GM12878 (cell line): Measurements from ENCODE around the gene HNRNPLL. TPM values are rescaled to one million over a fixed set of nuclear protein-coding genes. Genes with fewer than 3 reads are reported as not detected.

Source experiments
- ATAC-seq: fragments of 200-7000 bp; cut with Tn5 transposase; 3 replicates; pipeline ENCODE4 v1.9.1; 2020; ENCODE audit warnings: mild to moderate bottlenecking, moderate library complexity
- BruUV-seq: library from RNA; stranded (reverse); fragments of 400-500 nt; replicated peaks from 2 replicates; lab custom pipeline; 2021; lab: Mats Ljungman, UMichigan
- CTCF ChIA-PET: fragments of 300-600 bp; sonication (Branson Sonifier 250); formaldehyde crosslinking; extraction: SDS; loops from one replicate; lab custom pipeline; 2021; ENCODE audit warnings: inconsistent platforms; lab: Yijun Ruan, JAX
- POLR2A ChIA-PET: fragments of 350-600 bp; formaldehyde crosslinking; extraction: SDS; loops from one replicate; lab custom pipeline; 2021; ENCODE audit warnings: inconsistent platforms; lab: Charles Lee
- RAD21 ChIA-PET: fragments of 300-600 bp; sonication (Branson Sonifier 250); formaldehyde crosslinking; loops from one replicate; lab custom pipeline; 2023; ENCODE audit warnings: antibody characterized with exemption; ENCODE audit not compliant: unreplicated experiment; lab: Charles Lee
- SMC1A ChIA-PET: fragments of 300-600 bp; sonication (Branson Sonifier 250); formaldehyde crosslinking; loops from one replicate; lab custom pipeline; 2023; ENCODE audit not compliant: unreplicated experiment, uncharacterized antibody; lab: Charles Lee
- DNase-seq: peaks from one replicate; pipeline ENCODE4 v3.0.0-alpha.2; 2011; ENCODE audit warnings: low read depth, low spot score
- FAIRE-seq: peaks from 3 replicates; lab custom pipeline; 2011; peaks lifted over from hg19 to GRCh38; lab: Jason Lieb, UNC
- H2AFZ ChIP-seq: 2 replicates; pipeline ENCODE4 v1.6.0; 2011; ENCODE audit warnings: low read depth, low read length, control low read depth; ENCODE audit not compliant: control insufficient read depth
- H3K27ac ChIP-seq: 2 replicates; pipeline ENCODE4 v1.5.1; 2011; ENCODE audit warnings: control low read depth; ENCODE audit not compliant: control insufficient read depth, insufficient read depth
- H3K27me3 ChIP-seq, 2 experiments: replicated peaks in 1 of 2; 2 replicates each; pipeline versions ENCODE4 v1.6.0 to v1.6.1; 2011; ENCODE audit warnings: low read length in 1 of 2; ENCODE audit not compliant: control insufficient read depth in 2 of 2, insufficient read depth in 2 of 2
- H3K36me3 ChIP-seq, 2 experiments: 2 replicates each; pipeline ENCODE4 v1.5.1; 2011; ENCODE audit warnings: low read length in 1 of 2; ENCODE audit not compliant: control insufficient read depth in 2 of 2, insufficient read depth in 2 of 2
- H3K4me1 ChIP-seq: 2 replicates; pipeline ENCODE4 v1.6.1; 2011; ENCODE audit warnings: mild to moderate bottlenecking, low read length, moderate library complexity, mixed read lengths; ENCODE audit not compliant: control insufficient read depth, insufficient read depth
- H3K4me2 ChIP-seq: 2 replicates; pipeline ENCODE4 v1.6.0; 2011; ENCODE audit warnings: control low read depth; ENCODE audit not compliant: control insufficient read depth, insufficient read depth
- H3K4me3 ChIP-seq: fragments of 200-600 bp; sonication (generic); 2 replicates; pipeline ENCODE4 v1.5.1; 2016
- H3K79me2 ChIP-seq: 2 replicates; pipeline ENCODE4 v1.6.0; 2011; ENCODE audit warnings: low read length; ENCODE audit not compliant: control insufficient read depth, insufficient read depth
- H3K9ac ChIP-seq: 2 replicates; pipeline ENCODE4 v1.8.0; 2011; ENCODE audit warnings: low read length, control low read depth, mixed read lengths; ENCODE audit not compliant: control insufficient read depth, insufficient read depth
- H3K9me3 ChIP-seq: replicated peaks from 3 replicates; pipeline ENCODE4 v1.5.1; 2011; ENCODE audit warnings: mild to moderate bottlenecking, low read length; ENCODE audit not compliant: control insufficient read depth, insufficient read depth
- H4K20me1 ChIP-seq: 2 replicates; pipeline ENCODE4 v1.6.0; 2011; ENCODE audit not compliant: control insufficient read depth, insufficient read depth
- HDGF ChIP-seq: fragments of 450-650 bp; IDR thresholded peaks from 2 replicates; pipeline ENCODE4 v1.6.1; 2016; ENCODE audit warnings: antibody characterized with exemption
- JUND ChIP-seq: IDR thresholded peaks from 2 replicates; pipeline ENCODE4 v1.6.1; 2012; ENCODE audit warnings: low read depth, mild to moderate bottlenecking, low read length, improper control_type of control experiment, moderate library complexity
- MYC ChIP-seq: IDR thresholded peaks from 2 replicates; pipeline ENCODE4 v1.6.1; 2011; ENCODE audit warnings: mild to moderate bottlenecking, low read length, moderate library complexity, inconsistent platforms; ENCODE audit not compliant: insufficient read depth, insufficient replicate concordance, insufficient read length, severe bottlenecking
- NR2C2 ChIP-seq: IDR thresholded peaks from 2 replicates; pipeline ENCODE4 v1.6.1; 2011; ENCODE audit warnings: borderline replicate concordance, low read depth; ENCODE audit not compliant: control insufficient read depth, insufficient read length
- POLR2AphosphoS5 ChIP-seq: IDR thresholded peaks from 2 replicates; pipeline ENCODE4 v1.6.1; 2011; ENCODE audit warnings: mild to moderate bottlenecking, low read length, inconsistent platforms
- SKIL ChIP-seq: fragments of 450-650 bp; IDR thresholded peaks from 2 replicates; pipeline ENCODE4 v1.6.1; 2017; ENCODE audit warnings: mild to moderate bottlenecking, low read depth, inconsistent platforms; ENCODE audit not compliant: poor library complexity, severe bottlenecking
- SREBF1 ChIP-seq: IDR thresholded peaks from 2 replicates; pipeline ENCODE4 v1.6.1; 2012; ENCODE audit warnings: mild to moderate bottlenecking, low read length
- SREBF2 ChIP-seq: IDR thresholded peaks from 2 replicates; pipeline ENCODE4 v1.6.1; 2012; ENCODE audit warnings: mild to moderate bottlenecking, low read length
- SUZ12 ChIP-seq: fragments of 200-600 bp; sonication (generic); IDR thresholded peaks from one replicate; pipeline ENCODE4 v1.6.1; 2018; ENCODE audit warnings: antibody characterized with exemption, mild to moderate bottlenecking; ENCODE audit not compliant: unreplicated experiment
- TCF3 ChIP-seq: IDR thresholded peaks from 2 replicates; pipeline ENCODE4 v1.6.1; 2012; ENCODE audit warnings: low read depth, mild to moderate bottlenecking, low read length, borderline replicate concordance; ENCODE audit not compliant: insufficient read depth
- ZZZ3 ChIP-seq: IDR thresholded peaks from 2 replicates; pipeline ENCODE4 v1.6.1; 2011; ENCODE audit warnings: low read depth; ENCODE audit not compliant: control insufficient read depth, insufficient read length
- WGBS: methylation state at CpG from one replicate; pipeline ENCODE4 v1.1.6; 2016; ENCODE audit warnings: low lambda C conversion rate; ENCODE audit not compliant: insufficient replicate concordance, insufficient coverage; ENCODE audit errors: missing lambda C conversion rate; 5-methylcytosine and 5-hydroxymethylcytosine counted together
- in situ Hi-C: fragments of 300-500 bp; cut with MboI; formaldehyde crosslinking; loops from 9 replicates; pipeline ENCODE4 v1.14.3; 2018; ENCODE audit warnings: mixed read lengths
- intact Hi-C: fragments of 100-400 bp; cut with micrococcal nuclease; formaldehyde crosslinking; loops from one replicate; pipeline ENCODE4 v1.14.2; 2022; ENCODE audit not compliant: unreplicated experiment
- polyA plus RNA-seq, 11 experiments: library from polyadenylated mRNA; depleted of rRNA in 4 of 11; unstranded in 6 of 11; stranded (reverse) in 5 of 11; fragments of >200 nt; fragmentation: Nextera tagmentation in 4 of 11; fragmentation: Illumina TruSeq in 1 of 11; extraction: Ambion mirVana in 4 of 11; extraction: Trizol in 1 of 11; gene quantifications; 1 replicate in 1 of 11; 2 replicates in 10 of 11; pipeline versions ENCODE4 v1.2.1 to v1.2.3, GENCODE V29; 2011 to 2016; ENCODE audit warnings: inconsistent platforms in 2 of 11, missing spikeins in 2 of 11, low read depth in 1 of 11
- total RNA-seq, 4 experiments: library from RNA; depleted of rRNA in 3 of 4; stranded (reverse); fragments of >200 nt in 3 of 4; fragmentation: Illumina TruSeq in 1 of 4; extraction: Trizol in 1 of 4; gene quantifications; 2 replicates each; pipeline versions ENCODE4 v1.2.1 to v1.2.3, GENCODE V29; 2013 to 2021

The HNRNPLL gene
- total and polyA plus RNA-seq, 10 of the 15 experiments (the other 5 are each of a cell fraction or from before 2014, with no cell fraction given): 0.98 to 27.1 (median 2.9) TPM

GRCh38 chr2:38631976-38632375 lies 29.2 kb upstream of the HNRNPLL start (continued):
- peak; percentile 77 for TF ChIP-seq SKIL

GRCh38 chr2:38629684-38630083 lies 27.0 kb upstream of the HNRNPLL start:
- ChIA-PET CTCF (interaction anchor here (1.0 kb wide), 1 partner anchor 48 kb away, joined by 3 read pairs; no protein-coding TSS in a partner anchor), POLR2A (interaction anchor here (2.3 kb wide), 1 partner anchor 10 kb away, joined by 5 read pairs; no protein-coding TSS in a partner anchor), SMC1A (interaction anchor here (1.6 kb wide), 1 partner anchor 12 kb away, joined by 4 read pairs; no protein-coding TSS in a partner anchor), RAD21 (interaction anchor here (1.4 kb wide), 1 partner anchor 8 kb away, joined by 3 read pairs; no protein-coding TSS in a partner anchor)
- no peak overlapping the region for H3K27ac ChIP-seq
- peaks cover 0 to 2% of the 10 kb centered on the region in 2 experiments; a peak in 1 of 4 replicates for H3K27me3 ChIP-seq
- intact Hi-C loops: no loop called here
- H3K79me2 ChIP-seq: no peaks in the 10 kb centered on the region
- H3K4me3 ChIP-seq: no peak overlapping the region
- TF ChIP-seq ZZZ3 (no peak), HDGF (no peak), TCF3 (no peak), MYC (no peak), NR2C2 (no peak), POLR2AphosphoS5 (no peak), JUND (no peak), SREBF2 (no peak), SREBF1 (no peak), SUZ12 (no peak)
- BruUV-seq: no TSS peak
- no peak overlapping the region for H2AFZ ChIP-seq
- peaks cover 15% of the 10 kb centered on the region for H3K4me1 ChIP-seq
- no peaks in the 10 kb centered on the region for H3K36me3 ChIP-seq
- in situ Hi-C loops: no loop called here
- no peak for FAIRE-seq
- H4K20me1 ChIP-seq: no peaks in the 10 kb centered on the region
- ATAC-seq: no peak
- 100% methylated on average over 1 of the region's 1 CpG for WGBS
- H3K9ac ChIP-seq: no peak overlapping the region
- peaks cover 3% of the 10 kb centered on the region; the same call in 2 of the 3 replicates for H3K9me3 ChIP-seq
- no peak for DNase-seq
- H3K4me2 ChIP-seq: no peak overlapping the region
